Left renal cortex interstitium (tissue), 4 donors: ENCODE data around the gene SLC29A1. TPM values are rescaled to one million over a fixed set of nuclear protein-coding genes. Genes with fewer than 3 reads are reported as not detected.

ENCODE experiments used
- DNase-seq, 4 donors: peaks; one replicate each; pipeline ENCODE4 v3.0.0-alpha.2; 2013; ENCODE audit warnings: low read depth in 4 of 4, low spot score in 2 of 4, missing footprints in 1 of 4
- polyA plus RNA-seq, 4 donors: library from polyadenylated mRNA; unstranded; fragments of 120-200 nt; gene quantifications; one replicate each; pipeline ENCODE4 v1.2.1, GENCODE V29; 2013; ENCODE audit not compliant: insufficient read length in 4 of 4

The SLC29A1 gene
- polyA plus RNA-seq, 4 donors = 34.1 to 37.4 (median 35.7) TPM

DNA sequence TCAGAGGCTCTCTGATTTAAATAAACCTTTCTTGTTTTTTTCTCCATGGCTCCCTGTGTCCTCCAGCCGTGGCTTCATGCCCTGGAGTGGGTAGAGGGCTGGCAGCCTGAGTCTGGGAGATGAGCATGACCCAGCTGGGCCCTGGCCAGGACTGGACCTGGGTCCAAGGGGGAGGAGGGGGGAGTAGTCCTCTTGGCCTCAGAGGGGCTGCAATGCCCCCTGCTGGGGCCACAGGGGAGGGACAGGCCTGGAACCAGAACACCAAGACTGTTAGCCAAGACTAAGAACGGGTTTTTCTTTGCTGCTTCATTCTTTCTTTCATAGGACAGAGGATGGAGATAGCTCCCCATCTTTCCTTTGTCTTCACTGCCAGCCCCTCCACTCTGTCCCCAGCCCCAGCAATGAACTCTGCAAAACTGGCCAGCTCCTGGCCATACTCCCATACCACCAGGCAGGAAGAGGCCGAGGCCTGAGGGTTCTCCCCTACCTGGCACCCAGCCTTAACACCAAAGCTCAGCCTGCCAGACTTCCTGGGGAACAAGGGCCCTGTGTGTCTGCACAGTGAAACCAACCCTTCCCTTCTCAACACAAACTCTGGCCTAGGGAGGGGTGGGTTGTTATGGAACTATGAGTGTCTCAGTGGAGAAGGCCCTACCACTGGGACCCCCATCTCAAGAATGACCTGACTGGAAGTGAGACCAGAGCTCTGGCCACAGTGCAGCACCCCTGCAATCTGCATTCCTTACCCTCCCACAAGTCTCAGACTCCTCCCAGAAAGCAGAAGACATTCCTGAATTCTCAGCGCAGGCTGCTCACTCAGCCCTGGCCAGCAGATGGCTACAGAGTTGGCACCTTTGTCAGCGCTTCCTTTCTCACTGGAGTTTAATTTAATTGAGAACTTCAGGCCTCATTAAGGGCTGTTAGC, 11.0 kb downstream of the SLC29A1 start:
- peak in 1 of 4 donors; percentile 65 for DNase-seq

- no peak for DNase-seq
These were observed 11.9 kb downstream of the SLC29A1 start for GRCh38 chr6:44235269-44235668.

- no peak for DNase-seq
These were observed 12.6 kb downstream of the SLC29A1 start for GRCh38 chr6:44235891-44236516.

GRCh38 chr6:44237021-44237812, 13.8 kb downstream of the SLC29A1 start:
- peak in 2 of 4 donors; percentile 63 to 73 for DNase-seq

DNA sequence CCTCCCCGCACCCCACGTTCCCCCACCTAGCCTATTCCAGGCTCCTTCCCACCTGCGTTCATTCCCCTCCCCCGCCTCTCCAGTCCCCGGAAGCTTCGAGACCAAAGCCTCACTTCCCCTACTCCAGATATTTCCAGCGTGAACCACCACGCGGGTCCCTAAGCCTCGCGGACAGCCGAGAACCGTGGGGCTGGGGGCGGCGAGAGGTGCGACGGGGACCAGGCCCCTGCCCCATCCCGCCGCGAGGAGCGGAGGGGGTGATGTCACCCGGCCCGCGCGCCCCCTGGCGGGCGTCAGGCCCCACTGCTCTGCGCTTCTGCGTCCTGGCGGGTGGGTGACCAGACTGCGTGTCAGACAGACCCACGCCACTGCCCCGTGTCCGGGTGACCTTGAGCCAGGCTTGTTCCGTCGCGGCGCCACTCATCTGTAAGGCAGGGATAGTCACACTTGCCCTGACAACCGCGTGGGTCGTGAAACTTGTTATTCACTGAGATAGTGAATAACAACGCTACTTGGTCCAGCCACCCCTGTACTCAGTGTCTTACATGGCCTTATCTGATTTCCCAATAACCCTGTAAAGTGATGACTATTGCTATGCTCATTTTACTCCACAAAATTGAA, 14.5 kb downstream of the SLC29A1 start:
- DNase-seq = peak in 1 of 4 donors; percentile 68

GRCh38 chr6:44238687-44239350, 15.4 kb downstream of the SLC29A1 start:
- DNase-seq = no peak

DNA sequence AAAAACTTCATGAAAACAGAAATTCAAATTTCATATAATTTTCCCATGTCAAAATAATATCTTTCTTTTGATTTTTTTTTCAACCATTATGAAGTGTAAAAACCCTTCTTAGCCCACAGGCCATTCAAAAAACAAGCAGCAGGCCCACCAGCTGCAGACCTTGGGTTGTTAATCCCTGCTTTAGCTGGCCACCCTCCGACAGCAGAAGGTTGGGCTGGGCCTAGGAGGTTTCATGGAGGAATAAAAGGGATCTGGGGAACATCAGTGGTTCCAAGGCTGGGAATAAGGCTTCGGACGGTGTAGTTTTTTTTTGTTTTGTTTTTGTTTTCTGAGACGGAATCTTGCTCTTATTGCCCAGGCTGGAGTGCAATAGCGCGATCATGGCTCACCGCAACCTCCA, 19.9 kb downstream of the SLC29A1 start:
- no peak for DNase-seq

DNA sequence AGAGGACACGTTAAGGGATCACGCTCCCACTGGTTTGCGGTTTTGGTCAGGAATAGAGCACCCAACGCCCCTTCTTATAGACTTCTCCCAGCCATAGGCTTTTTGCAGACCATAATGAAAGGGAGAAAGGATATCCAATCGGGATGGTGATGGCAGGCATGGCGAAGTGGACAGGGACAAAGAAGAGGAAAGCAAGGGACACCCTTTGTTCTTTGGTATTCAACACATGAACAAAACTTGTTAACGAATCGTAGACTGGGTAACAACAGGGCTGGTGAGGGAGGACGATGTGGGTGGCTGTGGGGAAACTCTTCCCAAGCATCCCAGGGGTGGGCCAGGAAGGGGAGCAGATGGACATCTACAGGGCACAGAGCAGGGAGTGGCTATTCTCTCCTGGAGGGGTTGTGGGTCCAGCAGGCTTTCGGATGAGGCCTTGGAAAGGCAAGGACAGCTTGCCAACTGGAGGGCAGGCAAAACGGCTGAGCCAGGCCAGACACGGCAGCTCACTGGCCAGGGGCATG, 22.1 kb downstream of the SLC29A1 start:
- no peak for DNase-seq

GRCh38 chr6:44245912-44246662, 22.7 kb downstream of the SLC29A1 start:
- peak in 1 of 4 donors; percentile 73 for DNase-seq

DNA sequence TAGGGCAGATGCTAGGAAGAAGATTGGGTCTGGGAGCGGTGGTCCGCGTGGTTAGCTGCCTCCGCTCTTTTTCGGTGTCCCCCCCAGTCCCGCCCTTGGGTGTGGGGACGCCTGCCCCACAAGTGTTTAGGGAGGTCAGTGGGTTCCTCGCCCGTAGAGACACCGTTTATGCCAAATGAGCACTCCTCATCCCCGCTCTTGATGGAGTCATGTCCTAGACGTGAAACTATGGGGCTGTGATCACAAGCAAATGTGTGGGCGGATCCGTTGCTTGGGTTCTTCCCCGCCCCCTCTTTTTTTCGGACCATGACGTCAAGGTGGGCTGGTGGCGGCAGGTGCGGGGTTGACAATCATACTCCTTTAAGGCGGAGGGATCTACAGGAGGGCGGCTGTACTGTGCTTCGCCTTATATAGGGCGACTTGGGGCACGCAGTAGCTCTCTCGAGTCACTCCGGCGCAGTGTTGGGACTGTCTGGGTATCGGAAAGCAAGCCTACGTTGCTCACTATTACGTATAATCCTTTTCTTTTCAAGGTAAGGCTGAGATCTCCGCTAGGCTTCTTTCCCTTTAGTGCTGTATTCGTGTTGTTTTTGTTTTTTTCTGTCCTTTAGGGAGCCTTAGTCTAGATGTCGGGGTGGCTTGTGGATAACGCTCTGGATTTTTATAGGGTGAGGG, 23.4 kb downstream of the SLC29A1 start, which contains the start of gene HSP90AB1:
Gene HSP90AB1 (plus strand): TSS at position 439 of the 675 bp plus-strand sequence. CDS start 1,529 bp downstream, outside the sequence.
- peak in 3 of 4 donors; percentile 92 to 95 (median 93) for DNase-seq

DNA sequence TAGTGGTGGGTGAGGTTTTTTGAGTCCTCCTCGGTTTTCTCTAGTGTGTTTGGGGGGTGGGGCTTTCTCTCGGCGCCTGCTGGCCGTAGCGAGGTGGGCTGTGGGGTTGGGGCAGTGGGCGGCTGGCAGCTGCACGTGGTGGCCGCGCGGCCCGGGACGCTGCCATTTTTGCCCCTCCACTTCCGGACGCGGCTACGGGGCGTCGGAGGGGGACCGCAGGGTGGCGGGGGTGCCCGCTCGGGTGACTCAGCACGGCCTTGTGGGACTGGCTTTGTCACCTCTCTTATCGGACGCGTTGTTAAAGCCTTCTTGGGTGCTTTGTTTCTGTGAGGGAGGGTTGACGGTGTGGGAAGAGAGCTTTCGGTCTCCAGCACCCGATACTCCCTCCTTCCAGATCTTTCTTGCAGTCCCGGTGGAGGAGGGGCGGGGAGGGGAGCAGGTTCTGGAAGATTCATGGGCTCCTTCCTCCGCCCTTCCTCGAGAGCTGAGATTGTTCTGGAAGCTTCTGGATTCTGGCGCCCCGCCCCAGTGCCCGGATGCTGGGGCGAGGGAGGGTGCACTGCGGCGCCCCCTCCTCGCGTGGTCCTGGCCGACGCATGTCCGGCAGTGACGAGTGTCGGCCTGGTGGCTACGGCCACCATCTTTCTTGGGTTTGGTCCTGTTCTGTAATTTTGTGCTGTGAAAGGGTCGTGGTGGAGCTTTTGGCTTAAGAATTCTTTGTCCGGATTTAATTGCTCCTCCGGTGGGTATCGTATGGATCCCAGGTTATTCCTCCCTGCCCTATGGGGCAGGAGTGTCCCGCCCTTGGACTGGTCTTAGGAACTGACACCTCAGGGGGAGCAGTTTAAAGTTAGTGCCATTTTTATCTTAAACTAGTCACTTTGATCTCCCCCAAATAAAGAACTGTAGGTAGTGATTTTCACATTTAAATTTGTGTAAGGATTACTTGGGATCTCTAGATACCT, 24.2 kb downstream of the SLC29A1 start:
- no peak for DNase-seq

GRCh38 chr6:44248579-44248978, 25.2 kb downstream of the SLC29A1 start:
- DNase-seq = no peak

DNA sequence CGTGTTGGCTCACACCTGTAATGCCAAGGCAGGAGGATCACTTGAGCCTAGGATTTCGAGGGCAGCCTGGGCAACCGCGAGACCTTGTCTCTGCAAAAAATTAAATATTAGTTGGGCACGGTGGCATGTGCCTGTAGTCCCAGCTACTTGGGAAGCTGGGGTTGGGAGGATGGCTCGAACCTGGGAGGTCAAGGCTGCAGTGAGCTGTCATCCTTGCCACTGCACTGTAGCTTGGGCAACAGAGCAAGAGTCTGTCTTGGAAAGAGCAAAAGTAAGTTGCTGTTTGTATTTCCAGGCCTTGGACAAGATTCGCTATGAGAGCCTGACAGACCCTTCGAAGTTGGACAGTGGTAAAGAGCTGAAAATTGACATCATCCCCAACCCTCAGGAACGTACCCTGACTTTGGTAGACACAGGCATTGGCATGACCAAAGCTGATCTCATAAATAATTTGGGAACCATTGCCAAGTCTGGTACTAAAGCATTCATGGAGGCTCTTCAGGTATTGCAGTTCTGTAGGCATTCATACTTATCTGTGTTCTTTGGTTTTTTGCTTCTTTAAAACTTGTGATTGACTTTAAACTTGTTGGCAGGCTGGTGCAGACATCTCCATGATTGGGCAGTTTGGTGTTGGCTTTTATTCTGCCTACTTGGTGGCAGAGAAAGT, 25.8 kb downstream of the SLC29A1 start:
- no peak for DNase-seq

DNA sequence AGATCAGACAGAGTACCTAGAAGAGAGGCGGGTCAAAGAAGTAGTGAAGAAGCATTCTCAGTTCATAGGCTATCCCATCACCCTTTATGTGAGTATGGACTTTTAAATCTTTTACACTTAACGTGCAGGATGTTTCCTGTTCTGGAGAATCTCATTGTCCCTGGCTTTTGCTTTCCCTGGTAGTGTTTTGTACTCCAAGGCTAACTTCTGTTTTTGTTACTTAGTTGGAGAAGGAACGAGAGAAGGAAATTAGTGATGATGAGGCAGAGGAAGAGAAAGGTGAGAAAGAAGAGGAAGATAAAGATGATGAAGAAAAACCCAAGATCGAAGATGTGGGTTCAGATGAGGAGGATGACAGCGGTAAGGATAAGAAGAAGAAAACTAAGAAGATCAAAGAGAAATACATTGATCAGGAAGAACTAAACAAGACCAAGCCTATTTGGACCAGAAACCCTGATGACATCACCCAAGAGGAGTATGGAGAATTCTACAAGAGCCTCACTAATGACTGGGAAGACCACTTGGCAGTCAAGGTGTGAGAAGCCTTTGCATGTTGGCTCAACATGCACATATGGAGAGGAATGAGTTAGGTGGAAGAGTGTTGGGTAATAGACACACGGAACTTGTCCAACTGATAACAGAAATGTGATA, 26.8 kb downstream of the SLC29A1 start:
- no peak for DNase-seq

- DNase-seq = no peak
These were observed 27.3 kb downstream of the SLC29A1 start for GRCh38 chr6:44250718-44251123.
